Urinary bladder (tissue), 4 donors: ENCODE results near the gene RALGPS1. TPM values are rescaled to one million over a fixed set of nuclear protein-coding genes. Genes with fewer than 3 reads are reported as not detected.

Experiments
- DNase-seq: peaks from one replicate; pipeline ENCODE4 v3.0.0-alpha.2; 2015; ENCODE audit errors: extremely low spot score
- H3K27ac ChIP-seq: one replicate; pipeline ENCODE4 v1.5.1; 2013; ENCODE audit warnings: low read depth, mild to moderate bottlenecking, moderate library complexity
- H3K36me3 ChIP-seq: one replicate; pipeline ENCODE4 v1.6.1; 2013; ENCODE audit warnings: mild to moderate bottlenecking, moderate library complexity; ENCODE audit not compliant: insufficient read depth
- H3K4me1 ChIP-seq: one replicate; pipeline ENCODE4 v1.6.1; 2013; ENCODE audit warnings: mild to moderate bottlenecking, moderate library complexity; ENCODE audit not compliant: insufficient read depth
- H3K4me3 ChIP-seq: one replicate; pipeline ENCODE4 v1.5.1; 2013; ENCODE audit warnings: low read depth, low read length
- WGBS: extraction: QIAGEN DNeasy Blood & Tissue Kit; methylation state at CpG from one replicate; pipeline ENCODE4 v1.1.7; 2013; 5-methylcytosine and 5-hydroxymethylcytosine counted together
- polyA plus RNA-seq: library from polyadenylated mRNA; stranded (reverse); fragments of 200-250 nt; gene quantifications from one replicate; pipeline ENCODE4 v1.2.3, GENCODE V29; 2013
- total RNA-seq: library from RNA; depleted of rRNA; stranded (reverse); fragments of >200 nt; gene quantifications from one replicate; pipeline ENCODE4 v1.2.3, GENCODE V29; 2014
- donor health status: healthy with polysubstance abuse.
- donor health status: healthy.

RALGPS1 gene
- total and polyA plus RNA-seq, 2 donors = 8.9 to 21.8 TPM

DNA sequence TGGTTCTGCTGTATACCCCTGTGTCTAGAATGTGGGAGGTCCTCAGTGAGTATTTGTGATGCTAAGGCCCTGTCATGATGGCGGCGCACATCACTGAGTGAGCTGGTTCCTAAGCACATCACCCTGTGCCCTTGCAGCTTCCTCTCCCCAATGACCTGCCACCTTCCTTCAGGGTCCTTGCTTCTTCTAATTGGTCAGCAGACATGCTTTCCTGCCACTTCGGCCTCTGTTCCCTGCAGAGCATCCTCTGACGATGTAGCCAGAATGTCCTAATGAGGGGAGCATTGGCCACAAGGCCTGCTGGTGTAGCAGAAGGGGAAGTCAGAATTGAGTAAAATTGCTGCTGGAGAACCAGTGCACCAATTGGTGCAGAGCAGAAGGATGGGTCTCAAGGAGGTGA is 238.9 kb downstream of the RALGPS1 start:
- no peak for DNase-seq
- Histone ChIP-seq H3K4me1 (no peaks in the 10 kb centered on the region), H3K27ac (no peak overlapping the region), H3K36me3 (no peaks in the 10 kb centered on the region), H3K4me3 (no peak overlapping the region)
- WGBS = 96% methylated on average over 4 of the region's 4 CpGs

DNA sequence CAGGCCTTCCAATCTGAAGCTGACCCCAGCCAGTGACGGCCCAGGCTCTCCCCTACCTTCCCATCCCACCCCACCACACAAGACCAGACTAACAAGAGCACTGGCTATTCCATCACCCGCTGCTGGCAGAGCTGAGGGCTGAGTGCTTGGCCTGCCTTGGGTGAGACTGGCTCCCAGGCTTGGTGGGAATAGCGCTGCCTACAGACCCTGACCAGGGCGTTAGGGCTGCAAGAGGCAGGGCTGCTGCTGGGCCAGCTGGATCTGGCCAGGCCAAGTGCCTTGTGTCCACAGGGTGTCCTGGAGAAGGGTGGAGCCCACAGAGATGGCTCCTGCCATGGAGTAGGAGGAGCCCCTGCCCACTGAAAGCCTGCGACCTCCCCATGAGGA is 239.4 kb downstream of the RALGPS1 start:
- Histone ChIP-seq H3K4me3 (no peak overlapping the region), H3K4me1 (no peaks in the 10 kb centered on the region), H3K36me3 (no peaks in the 10 kb centered on the region), H3K27ac (no peak overlapping the region)
- no peak for DNase-seq
- 95% methylated on average over 5 of the region's 5 CpGs for WGBS

DNA sequence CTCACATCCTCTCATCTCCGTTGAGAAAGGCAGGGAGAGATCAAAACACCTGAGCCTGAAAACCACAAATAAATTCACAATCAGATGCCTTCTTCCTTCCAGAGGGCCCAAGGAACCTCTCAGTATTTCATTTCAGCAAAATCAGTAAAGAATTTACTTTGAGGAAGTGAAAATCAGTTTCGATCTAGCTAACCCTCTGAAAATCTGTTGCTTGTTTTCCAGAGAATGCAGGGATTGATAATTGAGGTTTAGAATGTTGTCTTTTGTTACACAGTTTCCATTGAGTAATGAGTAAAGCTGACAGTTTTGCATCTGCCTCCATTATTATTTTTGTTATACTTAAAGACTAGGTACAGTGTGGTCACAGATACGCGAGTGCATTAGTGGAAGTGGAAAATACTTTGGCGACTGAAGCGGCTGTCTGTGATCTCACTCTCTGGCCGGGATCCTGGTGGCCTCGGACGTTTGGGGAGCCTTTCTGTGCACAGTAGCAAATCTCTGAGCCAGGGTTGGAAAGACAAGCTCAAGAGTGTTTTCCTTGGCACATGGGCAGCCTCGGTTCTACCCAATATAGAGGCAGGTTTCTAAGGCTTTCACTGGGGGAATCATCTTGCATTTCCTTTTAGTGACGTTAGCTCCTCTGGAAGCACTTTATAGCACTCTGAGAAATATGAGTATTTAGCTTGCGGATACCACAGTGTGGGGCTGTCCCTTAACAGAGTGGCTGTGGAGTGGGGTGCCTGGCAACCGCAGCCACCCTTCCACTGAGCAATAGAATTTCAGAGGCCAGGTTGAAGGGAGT is 240.0 kb downstream of the RALGPS1 start:
- Histone ChIP-seq H3K4me3 (no peak overlapping the region), H3K4me1 (no peaks in the 10 kb centered on the region), H3K36me3 (no peaks in the 10 kb centered on the region), H3K27ac (no peak overlapping the region)
- 20% methylated on average over 13 of the region's 13 CpGs for WGBS
- no peak for DNase-seq

DNA sequence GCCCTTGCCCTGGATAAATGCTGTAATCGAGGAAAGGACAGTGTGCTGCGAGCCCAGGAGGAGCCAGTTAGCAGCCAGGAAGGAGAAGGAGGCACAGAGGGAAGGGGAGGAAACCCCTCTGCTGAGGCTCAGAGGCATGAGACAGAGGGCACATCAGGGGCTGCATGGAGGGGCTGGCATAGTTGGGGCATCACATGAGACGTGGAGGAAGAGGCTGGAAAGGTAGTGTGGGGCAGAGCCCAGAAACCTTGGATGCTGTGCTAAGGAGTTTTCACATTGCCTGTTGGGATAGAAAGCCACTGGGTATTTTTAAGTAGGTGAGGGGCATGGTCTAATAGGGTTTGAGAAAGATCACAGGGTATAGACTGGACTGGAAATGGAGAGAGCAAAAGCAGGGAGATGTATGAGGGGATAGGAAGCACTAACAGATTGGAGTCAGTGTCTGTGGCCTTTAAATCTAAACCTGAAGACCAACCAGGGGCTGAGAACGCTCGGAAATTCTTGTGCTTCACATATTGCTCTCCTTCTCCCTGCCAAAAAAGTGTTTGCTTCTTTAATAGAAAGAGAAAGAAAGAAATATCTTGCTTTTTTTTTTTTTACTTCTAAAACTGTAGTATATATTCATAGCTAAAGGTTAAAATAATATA is 240.9 kb downstream of the RALGPS1 start:
- no peak overlapping the region for H3K4me3 ChIP-seq
- no peak for DNase-seq
- no peaks in the 10 kb centered on the region for H3K4me1 ChIP-seq
- no peaks in the 10 kb centered on the region for H3K36me3 ChIP-seq
- WGBS = 74% methylated on average over 5 of the region's 5 CpGs
- no peak overlapping the region for H3K27ac ChIP-seq

DNA sequence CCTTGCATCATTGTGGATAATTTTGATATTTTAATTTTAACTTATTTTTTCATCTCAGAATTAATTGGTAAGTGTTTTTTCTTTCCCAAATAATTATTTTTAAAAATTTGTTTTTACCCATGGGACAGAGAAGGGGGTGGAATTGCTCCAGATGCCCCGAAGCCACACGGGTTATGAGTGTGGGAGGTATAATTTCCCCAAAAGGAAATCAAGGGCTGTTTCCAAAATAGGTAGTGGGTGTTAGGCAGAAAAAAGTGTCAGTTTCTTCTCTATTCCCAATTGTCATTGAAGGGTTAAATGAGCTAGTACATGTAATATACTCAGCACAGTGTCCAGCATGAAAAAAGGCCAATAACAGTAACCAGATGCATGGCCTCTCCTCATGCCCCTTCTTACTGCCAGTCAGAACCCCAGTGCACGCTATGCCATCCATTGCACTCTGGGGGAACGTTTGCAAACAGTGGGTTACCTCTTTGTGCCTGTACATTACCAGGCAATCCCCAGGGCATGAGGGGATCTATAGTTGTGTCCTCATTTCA is 244.3 kb downstream of the RALGPS1 start:
- H3K36me3 ChIP-seq = no peaks in the 10 kb centered on the region
- no peaks in the 10 kb centered on the region for H3K4me1 ChIP-seq
- no peak overlapping the region for H3K4me3 ChIP-seq
- no peak for DNase-seq
- H3K27ac ChIP-seq = no peak overlapping the region
- WGBS = 86% methylated on average over 4 of the region's 4 CpGs

DNA sequence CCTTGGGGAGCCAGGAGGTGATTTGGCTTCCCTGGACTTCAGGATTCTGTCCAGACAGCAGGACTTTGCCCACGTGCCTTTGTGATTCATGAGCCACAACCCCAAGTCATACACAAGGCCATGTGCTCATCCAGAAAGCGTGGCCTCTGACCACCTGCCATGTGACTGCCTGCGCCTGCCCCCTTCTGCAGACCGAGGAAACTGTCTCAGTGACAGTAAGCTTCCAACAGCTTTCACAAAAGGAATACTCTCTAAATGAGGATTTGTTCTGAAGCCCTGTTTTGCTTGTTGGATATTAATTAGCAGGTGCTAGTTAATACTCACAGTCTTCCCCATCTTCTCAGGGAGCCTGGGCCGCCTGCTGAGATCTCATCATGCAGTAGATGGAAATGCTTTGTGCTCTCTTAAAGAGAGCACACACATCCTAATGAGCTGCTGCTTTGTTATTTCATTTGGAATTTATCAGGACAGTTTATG is 244.8 kb downstream of the RALGPS1 start:
- WGBS = 60% methylated on average over 5 of the region's 5 CpGs
- no peak for DNase-seq
- Histone ChIP-seq H3K36me3 (no peaks in the 10 kb centered on the region), H3K4me3 (no peak overlapping the region), H3K4me1 (no peaks in the 10 kb centered on the region), H3K27ac (no peak overlapping the region)

DNA sequence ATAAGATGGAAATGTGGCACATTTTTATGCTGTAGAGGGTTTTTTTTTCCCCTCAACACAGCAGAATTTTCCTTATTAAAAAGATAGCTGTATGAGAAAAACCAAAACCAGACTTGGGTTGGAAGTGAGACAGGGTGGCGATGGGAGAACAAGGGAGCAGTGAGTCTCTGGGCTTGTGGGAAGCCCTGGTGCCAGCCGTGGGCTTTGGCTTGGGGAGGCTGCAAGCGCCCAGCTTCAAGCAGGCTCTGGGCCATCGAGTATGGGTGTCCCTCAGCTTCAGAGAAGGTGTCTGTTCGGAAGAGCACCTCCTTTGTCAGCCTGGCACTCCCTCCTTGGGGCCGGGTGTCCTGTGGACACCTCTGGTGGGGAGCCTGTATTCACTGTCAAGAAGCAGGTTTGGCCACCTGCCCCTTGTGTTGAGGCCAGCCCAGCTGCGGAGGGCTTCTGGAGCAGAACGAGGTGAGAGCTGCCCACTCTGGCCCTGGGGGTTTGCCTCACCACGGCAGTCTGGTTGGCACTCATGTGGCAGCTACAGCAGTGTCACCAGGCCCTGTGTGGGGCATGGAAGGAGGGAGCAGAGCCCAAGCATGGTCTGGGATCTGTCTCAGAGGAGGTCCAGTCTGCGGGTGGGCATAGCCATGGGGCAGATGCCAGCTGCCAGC is 245.5 kb downstream of the RALGPS1 start:
- Histone ChIP-seq H3K27ac (no peak overlapping the region), H3K4me3 (no peak overlapping the region), H3K36me3 (no peaks in the 10 kb centered on the region), H3K4me1 (no peaks in the 10 kb centered on the region)
- no peak for DNase-seq
- WGBS = 91% methylated on average over 10 of the region's 10 CpGs

DNA sequence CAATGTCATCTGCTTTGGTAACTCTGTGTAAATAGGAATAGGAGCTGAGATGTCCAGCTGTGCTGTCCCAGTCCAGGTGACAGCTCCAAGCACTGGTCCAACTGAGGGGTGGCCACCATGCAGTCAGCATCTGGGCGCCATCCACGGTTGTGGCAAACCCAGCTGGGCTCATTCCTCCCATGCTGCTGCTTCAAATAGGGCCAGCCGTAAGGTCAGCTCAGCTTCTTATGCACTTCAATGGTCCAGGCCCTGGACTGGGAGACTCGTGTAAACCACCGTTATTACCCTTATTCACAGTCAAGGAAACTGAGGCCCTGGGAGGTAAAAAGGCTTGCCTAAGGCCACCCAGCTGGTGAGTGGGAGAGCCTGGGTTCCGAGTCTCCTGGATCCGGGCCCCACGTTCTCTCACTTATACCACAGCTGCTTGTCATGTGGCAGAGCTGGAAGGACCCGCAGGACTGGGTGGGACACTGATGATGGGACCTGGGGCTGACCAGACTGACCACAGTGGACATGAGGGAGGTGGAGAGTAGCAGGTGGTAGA is 246.6 kb downstream of the RALGPS1 start:
- no peak for DNase-seq
- Histone ChIP-seq H3K27ac (no peak overlapping the region), H3K4me3 (no peak overlapping the region), H3K36me3 (no peaks in the 10 kb centered on the region), H3K4me1 (no peaks in the 10 kb centered on the region)
- WGBS = 96% methylated on average over 9 of the region's 9 CpGs

DNA sequence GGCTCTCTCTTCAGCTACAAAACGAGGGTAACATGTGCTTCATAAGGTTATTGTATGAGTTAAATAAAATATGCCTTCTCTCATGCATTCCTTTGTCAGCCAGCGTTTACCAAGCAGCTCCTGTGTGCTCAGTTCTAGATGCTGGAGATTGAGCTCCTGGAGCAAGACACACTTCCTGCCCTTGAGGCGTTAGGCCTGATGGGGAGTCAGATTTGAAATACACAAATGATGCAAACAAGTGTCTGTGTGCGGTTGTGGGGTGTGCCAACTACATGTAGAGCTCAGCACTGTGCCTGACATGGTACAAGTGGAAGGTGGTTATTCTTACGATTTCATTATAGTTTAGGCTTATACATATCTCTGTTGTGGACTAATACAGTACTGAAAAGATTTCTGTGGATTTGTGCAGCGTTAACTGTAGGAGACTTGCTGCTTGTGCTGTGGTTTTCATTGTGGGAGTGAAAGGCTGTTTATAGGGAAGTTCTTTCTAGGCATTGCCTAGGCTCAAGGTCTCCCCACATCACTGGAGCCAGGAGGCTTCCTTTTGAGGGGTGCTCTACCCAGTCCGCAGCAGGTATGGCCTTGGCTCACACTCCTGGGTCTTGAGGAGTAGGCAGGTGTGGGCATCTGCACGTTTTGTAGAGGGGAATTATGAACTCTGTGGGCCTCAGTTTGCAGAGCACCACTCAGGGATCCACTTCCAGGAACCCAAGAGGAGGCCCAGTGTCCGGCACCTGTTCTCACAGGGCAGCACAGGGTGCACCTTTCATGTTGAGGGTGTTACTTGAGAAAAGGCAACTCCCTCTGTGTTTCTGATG is 247.7 kb downstream of the RALGPS1 start:
- no peak for DNase-seq
- no peaks in the 10 kb centered on the region for H3K36me3 ChIP-seq
- H3K27ac ChIP-seq = no peak overlapping the region
- 66% methylated on average over 9 of the region's 9 CpGs for WGBS
- H3K4me3 ChIP-seq = no peak overlapping the region
- no peaks in the 10 kb centered on the region for H3K4me1 ChIP-seq

DNA sequence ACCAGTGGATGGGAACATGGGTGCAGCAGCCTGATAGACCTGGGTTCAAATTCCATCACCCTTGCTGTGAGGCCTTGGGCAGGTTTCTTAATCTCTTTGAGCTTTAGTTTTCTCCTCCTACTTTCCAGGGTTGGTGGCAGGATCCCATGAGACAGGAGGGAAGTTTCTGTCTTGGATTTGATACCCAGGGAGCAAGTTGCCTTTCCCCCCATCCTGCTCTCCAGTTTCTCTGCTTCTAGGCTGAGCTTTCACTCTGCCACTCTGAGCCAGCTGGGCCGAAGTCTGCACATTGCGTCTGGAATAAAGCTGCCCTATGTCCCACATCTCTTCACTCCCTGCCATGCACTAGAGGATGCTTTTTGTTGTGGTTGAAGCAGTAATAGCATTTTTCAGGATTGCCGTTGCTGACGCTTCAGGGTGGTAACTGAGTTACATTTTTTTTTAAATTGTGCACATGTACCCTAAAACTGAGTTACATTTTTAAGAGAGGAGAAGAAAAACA is 248.3 kb downstream of the RALGPS1 start:
- no peak overlapping the region for H3K4me3 ChIP-seq
- no peak overlapping the region for H3K27ac ChIP-seq
- H3K36me3 ChIP-seq = no peaks in the 10 kb centered on the region
- H3K4me1 ChIP-seq = no peaks in the 10 kb centered on the region
- 85% methylated on average over 4 of the region's 4 CpGs for WGBS
- no peak for DNase-seq

DNA sequence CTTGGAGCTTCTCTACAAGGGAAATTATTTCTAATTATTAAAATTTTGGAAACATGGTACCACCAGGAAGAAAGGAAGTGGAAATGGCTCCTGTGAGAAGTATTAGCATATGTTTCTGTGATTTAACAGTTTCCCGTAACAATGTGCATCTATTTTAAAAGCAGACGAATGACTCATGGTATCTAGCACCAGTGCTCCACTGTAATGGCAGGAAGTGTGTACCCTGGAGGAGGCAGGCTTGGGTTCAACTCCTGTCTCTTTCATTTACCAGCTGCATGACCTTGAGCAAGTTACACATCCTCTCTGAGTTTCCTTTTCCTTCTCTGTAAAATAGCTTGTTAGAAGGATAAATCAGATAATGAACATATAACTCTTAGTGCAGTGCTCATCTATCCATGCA is 248.8 kb downstream of the RALGPS1 start:
- Histone ChIP-seq H3K27ac (no peak overlapping the region), H3K4me3 (no peak overlapping the region), H3K4me1 (no peaks in the 10 kb centered on the region), H3K36me3 (no peaks in the 10 kb centered on the region)
- no peak for DNase-seq
- WGBS = 59% methylated on average over 2 of the region's 2 CpGs

DNA sequence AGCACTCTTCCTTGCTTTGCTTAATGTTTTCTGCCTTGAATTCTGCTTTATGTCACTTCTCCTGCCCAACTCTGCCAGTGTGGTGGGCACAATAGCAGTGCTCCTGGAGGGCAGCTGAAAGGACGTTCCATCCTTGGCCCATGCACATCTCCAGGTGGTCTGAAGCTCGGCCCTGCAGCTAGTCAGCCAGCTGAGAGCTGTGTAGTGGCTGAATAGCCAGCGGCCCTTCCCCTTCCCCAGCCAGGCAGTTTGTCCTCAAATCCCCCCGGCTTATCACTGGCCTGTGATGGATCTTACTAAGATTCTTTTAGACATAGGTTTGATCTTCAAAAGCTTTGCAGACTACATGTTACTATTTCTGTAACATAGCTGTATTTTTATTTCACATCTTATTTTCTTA is 250.5 kb downstream of the RALGPS1 start:
- 83% methylated on average over 4 of the region's 4 CpGs for WGBS
- no peak for DNase-seq
- H3K4me3 ChIP-seq = no peak overlapping the region
- no peaks in the 10 kb centered on the region for H3K4me1 ChIP-seq
- no peak overlapping the region for H3K27ac ChIP-seq
- H3K36me3 ChIP-seq = no peaks in the 10 kb centered on the region

DNA sequence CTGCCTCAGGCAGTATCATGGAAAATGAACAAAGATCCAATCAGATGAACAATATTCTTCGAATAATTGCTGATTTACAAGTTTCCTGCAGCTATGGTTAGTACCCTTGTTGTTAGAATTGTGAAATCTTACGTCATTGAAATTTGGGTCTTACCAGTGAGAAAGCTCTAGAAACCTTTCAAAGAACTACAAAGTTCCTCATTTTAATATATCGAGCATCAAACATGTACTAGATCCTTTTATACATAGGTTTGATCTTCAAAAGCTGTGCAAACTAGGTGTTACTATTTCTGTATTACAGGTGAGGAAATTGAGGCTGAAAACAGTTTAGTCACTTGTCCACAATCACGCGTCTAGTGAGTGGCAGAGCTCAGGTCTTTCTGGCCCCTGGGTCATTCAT is 251.5 kb downstream of the RALGPS1 start:
- DNase-seq = no peak
- 91% methylated on average over 5 of the region's 5 CpGs for WGBS

More for the DNA sequence above, 251.5 kb downstream of the RALGPS1 start:
- Histone ChIP-seq H3K4me1 (no peaks in the 10 kb centered on the region), H3K27ac (no peak overlapping the region), H3K36me3 (no peaks in the 10 kb centered on the region), H3K4me3 (no peak overlapping the region)
